GM21528 (cell line): ENCODE measurements around the gene PLOD3.
"Not testable (repeated sequence)": the region's sequence is repeated elsewhere in the genome, so short reads cannot be mapped to it uniquely, and the experiment has no call there.

ENCODE experiments used
- ATAC-seq: cut with Tn5 transposase; IDR thresholded peaks from one replicate; pipeline ENCODE4 v1.9.1; 2021; ENCODE audit warnings: mild to moderate bottlenecking, moderate library complexity; ENCODE audit not compliant: unreplicated experiment, low FRiP score

Gene PLOD3

GRCh38 chr7:101217388-101218235 is at the start of gene PLOD3, which contains the start of gene ZNHIT1:
PLOD3 (minus strand) TSS chr7:101217581; CDS start chr7:101217274, 307 bp downstream.
ZNHIT1 (plus strand) TSS chr7:101218165; CDS start chr7:101218196, 31 bp downstream.
- peak; percentile 61 for ATAC-seq

- no peak for ATAC-seq
These were observed 48.5 kb upstream of the PLOD3 start for GRCh38 chr7:101265622-101266516.

GRCh38 chr7:101264102-101264706 is 46.8 kb upstream of the PLOD3 start:
- not testable (repeated sequence) for ATAC-seq

- no peak for ATAC-seq
These were observed 40.9 kb upstream of the PLOD3 start for GRCh38 chr7:101258243-101258731.

- ATAC-seq = no peak
These were observed 38.4 kb upstream of the PLOD3 start for GRCh38 chr7:101255796-101256195.

GRCh38 chr7:101253199-101253598 is 35.8 kb upstream of the PLOD3 start:
- not testable (repeated sequence) for ATAC-seq

- ATAC-seq = peak; percentile 95
These were observed 34.7 kb upstream of the PLOD3 start for GRCh38 chr7:101251871-101252659.

GRCh38 chr7:101250324-101250723 is 32.9 kb upstream of the PLOD3 start:
- no peak for ATAC-seq

GRCh38 chr7:101248276-101248675 is 30.9 kb upstream of the PLOD3 start:
- no peak for ATAC-seq

- no peak for ATAC-seq
These were observed 27.8 kb upstream of the PLOD3 start for GRCh38 chr7:101245147-101245668.

- peak; percentile 90 for ATAC-seq
These were observed 27.2 kb upstream of the PLOD3 start, which contains the start of gene FIS1 for GRCh38 chr7:101244375-101245146. FIS1 (minus strand) TSS chr7:101245081; CDS start chr7:101245004, 77 bp downstream.

- no peak for ATAC-seq
These were observed 26.4 kb upstream of the PLOD3 start for GRCh38 chr7:101243646-101244374.

- no peak for ATAC-seq
These were observed 24.3 kb upstream of the PLOD3 start for GRCh38 chr7:101241443-101242349.

- ATAC-seq = no peak
These were observed 23.6 kb upstream of the PLOD3 start for GRCh38 chr7:101241015-101241363.

- no peak for ATAC-seq
These were observed 23.0 kb upstream of the PLOD3 start for GRCh38 chr7:101240226-101241014.

- ATAC-seq = no peak
These were observed 22.5 kb upstream of the PLOD3 start for GRCh38 chr7:101239951-101240220.
